Fibroblast of lung (primary cell): ENCODE data around the gene CYP26C1. TPM values are rescaled to one million over a fixed set of nuclear protein-coding genes. Genes with fewer than 3 reads are reported as not detected.

Experiments used
- DNase-seq, 2 donors: peaks; one replicate each; pipeline versions ENCODE4 v3.0.0 to v3.0.0-alpha.2; 2010; ENCODE audit warnings: low read depth in 2 of 2
- H2AFZ ChIP-seq: 2 replicates; pipeline ENCODE4 v1.5.1; 2012; ENCODE audit warnings: low read length, control low read depth, inconsistent platforms
- H3K27ac ChIP-seq: 2 replicates; pipeline ENCODE4 v1.5.1; 2011; ENCODE audit warnings: low read length, control low read depth; ENCODE audit not compliant: insufficient read depth
- H3K27me3 ChIP-seq: 2 replicates; pipeline ENCODE4 v1.5.1; 2011; ENCODE audit warnings: mild to moderate bottlenecking, low read length; ENCODE audit not compliant: control insufficient read depth, insufficient read depth
- H3K36me3 ChIP-seq: 2 replicates; pipeline ENCODE4 v1.5.1; 2011; ENCODE audit warnings: low read length; ENCODE audit not compliant: control insufficient read depth, insufficient read depth
- H3K4me1 ChIP-seq: 2 replicates; pipeline ENCODE4 v1.5.1; 2011; ENCODE audit warnings: low read length; ENCODE audit not compliant: control insufficient read depth, insufficient read depth; ENCODE audit errors: extremely low read depth
- H3K4me2 ChIP-seq: 2 replicates; pipeline ENCODE4 v1.5.1; 2011; ENCODE audit warnings: low read length, control low read depth; ENCODE audit not compliant: insufficient read depth; ENCODE audit errors: extremely low read depth
- H3K4me3 ChIP-seq, 4 experiments: fragments of 200-600 bp in 1 of 4; sonication (generic) in 1 of 4; replicated peaks in 1 of 4; 2 replicates each; pipeline ENCODE4 v1.5.1; 2011 to 2016; ENCODE audit warnings: low read length in 4 of 4, low read depth in 3 of 4, mild to moderate bottlenecking in 3 of 4, control low read depth in 2 of 4, inconsistent platforms in 1 of 4, mixed read lengths in 1 of 4; ENCODE audit not compliant: insufficient read depth in 1 of 4; ENCODE audit errors: control extremely low read depth in 1 of 4
- H3K79me2 ChIP-seq: 2 replicates; pipeline ENCODE4 v1.5.1; 2012; ENCODE audit warnings: mild to moderate bottlenecking, low read length, inconsistent platforms; ENCODE audit not compliant: control insufficient read depth, insufficient read depth
- H3K9ac ChIP-seq: 2 replicates; pipeline ENCODE4 v1.5.1; 2011; ENCODE audit warnings: mild to moderate bottlenecking, low read length, control low read depth; ENCODE audit not compliant: insufficient read depth
- H3K9me3 ChIP-seq: 2 replicates; pipeline ENCODE4 v1.5.1; 2012; ENCODE audit warnings: low read depth, low read length; ENCODE audit not compliant: control insufficient read depth, insufficient read depth
- H4K20me1 ChIP-seq: 2 replicates; pipeline ENCODE4 v1.5.1; 2011; ENCODE audit warnings: low read length; ENCODE audit not compliant: control insufficient read depth, insufficient read depth; ENCODE audit errors: extremely low read depth
- CTCF ChIP-seq, 2 donors: IDR thresholded peaks in 1 of 2; conservative IDR thresholded peaks in 1 of 2; 1 replicate in 1 of 2; 2 replicates in 1 of 2; pipeline ENCODE4 v1.5.1; 2011 to 2012; ENCODE audit warnings: low read length in 2 of 2, control low read depth in 1 of 2, inconsistent platforms in 1 of 2, low read depth in 1 of 2, mild to moderate bottlenecking in 1 of 2
- EZH2 ChIP-seq: IDR thresholded peaks from 2 replicates; pipeline ENCODE4 v1.5.1; 2012; ENCODE audit warnings: low read length, control low read depth, mild to moderate bottlenecking; ENCODE audit errors: missing control alignments
- polyA plus RNA-seq, 2 donors: library from polyadenylated mRNA; depleted of rRNA in 1 of 2; stranded (reverse) in 1 of 2; unstranded in 1 of 2; fragments of >200 nt; gene quantifications; 2 replicates each; pipeline ENCODE4 v1.2.1, GENCODE V29; 2011 to 2012; ENCODE audit warnings: missing spikeins in 1 of 2
- total RNA-seq: library from RNA; depleted of rRNA; stranded (reverse); fragments of >200 nt; gene quantifications from 2 replicates; pipeline ENCODE4 v1.2.1, GENCODE V29; 2014

Gene CYP26C1
- total and polyA plus RNA-seq, 2 donors (not counting 1 experiment from before 2014, with no cell fraction given) = under 0.01 to 0.03 TPM

GRCh38 chr10:93034426-93034825, 26.2 kb upstream of the CYP26C1 start:
- Histone ChIP-seq H3K4me1 (peaks cover 7% of the 10 kb centered on the region), H4K20me1 (no peaks in the 10 kb centered on the region), H3K27me3 (no peaks in the 10 kb centered on the region), H3K27ac (no peak overlapping the region), H3K36me3 (no peaks in the 10 kb centered on the region), H3K4me3 (no peak overlapping the region), H3K79me2 (no peaks in the 10 kb centered on the region), H2AFZ (no peak overlapping the region), H3K9ac (no peak overlapping the region), H3K4me2 (no peak overlapping the region), H3K9me3 (no peaks in the 10 kb centered on the region)
- TF ChIP-seq EZH2 (no peak), CTCF (conservative IDR thresholded peaks at IDR 0.05 in 1 of 2, IDR thresholded peaks at IDR 0.05 in 1 of 2; ENCODE audit: low read depth in 1 of 2, low read length in 2 of 2) (no peak)
- DNase-seq = peak in 1 of 2 donors; percentile 12

GRCh38 chr10:93039110-93039509, 21.5 kb upstream of the CYP26C1 start:
- no peak overlapping the region for H2AFZ ChIP-seq
- H3K4me1 ChIP-seq = no peaks in the 10 kb centered on the region
- no peak overlapping the region for H3K27ac ChIP-seq
- H3K79me2 ChIP-seq = no peaks in the 10 kb centered on the region
- H3K27me3 ChIP-seq = no peaks in the 10 kb centered on the region
- no peak for TF ChIP-seq CTCF (conservative IDR thresholded peaks at IDR 0.05 in 1 of 2, IDR thresholded peaks at IDR 0.05 in 1 of 2; ENCODE audit: low read depth in 1 of 2, low read length in 2 of 2)
- H3K9me3 ChIP-seq = no peaks in the 10 kb centered on the region
- no peak overlapping the region for H3K4me3 ChIP-seq
- no peak for DNase-seq
- H4K20me1 ChIP-seq = no peaks in the 10 kb centered on the region
- no peak overlapping the region for H3K4me2 ChIP-seq
- H3K36me3 ChIP-seq = no peaks in the 10 kb centered on the region
- no peak overlapping the region for H3K9ac ChIP-seq

GRCh38 chr10:93039721-93040120, 20.9 kb upstream of the CYP26C1 start:
- H3K9me3 ChIP-seq = no peaks in the 10 kb centered on the region
- no peak overlapping the region for H3K4me2 ChIP-seq
- no peak overlapping the region for H3K27ac ChIP-seq
- no peaks in the 10 kb centered on the region for H3K27me3 ChIP-seq
- no peaks in the 10 kb centered on the region for H3K36me3 ChIP-seq
- H3K9ac ChIP-seq = no peak overlapping the region
- H4K20me1 ChIP-seq = no peaks in the 10 kb centered on the region
- H3K4me1 ChIP-seq = no peaks in the 10 kb centered on the region
- TF ChIP-seq EZH2 = no peak
- peak; percentile 71 to 72 for TF ChIP-seq CTCF (conservative IDR thresholded peaks at IDR 0.05 in 1 of 2, IDR thresholded peaks at IDR 0.05 in 1 of 2; ENCODE audit: low read depth in 1 of 2, low read length in 2 of 2)
- DNase-seq = peak; percentile 25 to 59
- H3K4me3 ChIP-seq = no peak overlapping the region
- no peak overlapping the region for H2AFZ ChIP-seq
- H3K79me2 ChIP-seq = no peaks in the 10 kb centered on the region
